ENCODE data around the gene RPP30. TPM values are rescaled to one million over a fixed set of nuclear protein-coding genes. Genes with fewer than 3 reads are reported as not detected.

Gene RPP30
- total and polyA plus RNA-seq, 2 experiments from 2014 or later: 89.7 to 142 TPM

Small RNAs within 50 kb of the gene (small RNA-seq; reads per million reads assigned to genes)
- gene RF00019 (ENCODE audit: low replicate concordance) (not detected), gene RNU6-740P (ENCODE audit: low replicate concordance) (not detected)

Other genes with a start within 250 kb of the RPP30 start
- 41.0 and 42.2 TPM in 2 replicates for gene HTR7, start 13.9 kb upstream of the RPP30 start, total RNA-seq (2014; rRNA removed; shearing (Covaris generic))
- 5.1 and 7.0 TPM in 2 replicates for gene HTR7, start 13.9 kb upstream of the RPP30 start, polyA plus RNA-seq (2016; fragmentation: Nextera tagmentation; extraction: Ambion mirVana)
- gene ANKRD1, start 49.1 kb downstream of the RPP30 start, total RNA-seq (2014; rRNA removed; shearing (Covaris generic)): not detected in 2 replicates
- gene ANKRD1, start 49.1 kb downstream of the RPP30 start, polyA plus RNA-seq (2016; fragmentation: Nextera tagmentation; extraction: Ambion mirVana): 0.10 TPM in 1 of 2 replicates, not detected in the other

Data from GM23338 (cell line).